A673 (cell line): ENCODE data around the gene TFG. TPM values are rescaled to one million over a fixed set of nuclear protein-coding genes. Genes with fewer than 3 reads are reported as not detected.

Source experiments
- BruUV-seq: library from RNA; stranded (reverse); fragments of 400-500 nt; replicated peaks from 2 replicates; lab custom pipeline; 2021; lab: Mats Ljungman, UMichigan
- CTCF ChIA-PET: fragments of 300-600 bp; sonication (Branson Sonifier 250); formaldehyde crosslinking; loops from one replicate; lab custom pipeline; 2022; ENCODE audit warnings: antibody characterized with exemption; lab: Charles Lee
- POLR2A ChIA-PET: fragments of 300-600 bp; sonication (Branson Sonifier 250); formaldehyde crosslinking; loops from one replicate; lab custom pipeline; 2022; ENCODE audit warnings: antibody characterized with exemption; ENCODE audit not compliant: low non-redundant PET; lab: Charles Lee
- DNase-seq: peaks from one replicate; pipeline ENCODE4 v3.0.0-alpha.2; 2015; ENCODE audit warnings: low spot score
- H3K27ac ChIP-seq: fragments of 200-600 bp; sonication (generic); 2 replicates; pipeline ENCODE4 v1.5.1; 2016; ENCODE audit warnings: mixed run types, low read depth, mild to moderate bottlenecking, mixed read lengths, antibody characterized with exemption, low read length; ENCODE audit not compliant: poor library complexity, severe bottlenecking
- H3K27me3 ChIP-seq: fragments of 200-600 bp; sonication (generic); replicated peaks from 2 replicates; pipeline ENCODE4 v1.6.1; 2017; ENCODE audit warnings: mixed run types, low read depth, mild to moderate bottlenecking, mixed read lengths, antibody characterized with exemption, low read length; ENCODE audit not compliant: insufficient read depth, poor library complexity
- H3K36me3 ChIP-seq: fragments of 200-600 bp; sonication (generic); 2 replicates; pipeline ENCODE4 v1.6.1; 2016; ENCODE audit warnings: mixed run types, mild to moderate bottlenecking, mixed read lengths, antibody characterized with exemption, low read length; ENCODE audit not compliant: insufficient read depth, poor library complexity, severe bottlenecking
- H3K4me1 ChIP-seq: fragments of 200-600 bp; sonication (generic); 2 replicates; pipeline ENCODE4 v1.6.1; 2017; ENCODE audit warnings: mixed run types, mild to moderate bottlenecking, mixed read lengths, antibody characterized with exemption, low read length; ENCODE audit not compliant: insufficient read depth, poor library complexity, severe bottlenecking
- H3K4me3 ChIP-seq: fragments of 200-600 bp; sonication (generic); 2 replicates; pipeline ENCODE4 v1.5.1; 2016; ENCODE audit warnings: low read depth, mixed run types, mild to moderate bottlenecking, mixed read lengths, low read length; ENCODE audit not compliant: poor library complexity, severe bottlenecking
- H3K9me3 ChIP-seq: fragments of 200-600 bp; sonication (generic); 2 replicates; pipeline ENCODE4 v1.6.1; 2016; ENCODE audit warnings: mixed run types, low read depth, mild to moderate bottlenecking, mixed read lengths, antibody characterized with exemption, low read length; ENCODE audit not compliant: poor library complexity, severe bottlenecking
- EZH2 ChIP-seq: fragments of 200-600 bp; sonication (generic); IDR thresholded peaks from 2 replicates; pipeline ENCODE4 v1.6.1; 2017; ENCODE audit warnings: borderline replicate concordance, low read depth, mild to moderate bottlenecking, mixed read lengths, antibody characterized with exemption, low read length; ENCODE audit not compliant: poor library complexity, severe bottlenecking
- intact Hi-C: fragments of 100-400 bp; cut with micrococcal nuclease; formaldehyde crosslinking; loops from one replicate; pipeline ENCODE4 v1.10.0; 2022; ENCODE audit not compliant: unreplicated experiment
- total RNA-seq: library from RNA; stranded (reverse); gene quantifications from 2 replicates; pipeline ENCODE4 v1.2.3, GENCODE V29; 2021
- TF ChIP-seq, protein P1 (sequence below): fragments of 300-800, 200-600 bp; sonication (generic); conservative IDR thresholded peaks from 2 replicates; pipeline ENCODE4 v1.5.1; 2017; ENCODE audit warnings: low read depth, mild to moderate bottlenecking, antibody characterized with exemption, low read length, moderate library complexity, mixed read lengths

Gene TFG
- total RNA-seq, 1 experiment from 2014 or later: 157 TPM

DNA sequence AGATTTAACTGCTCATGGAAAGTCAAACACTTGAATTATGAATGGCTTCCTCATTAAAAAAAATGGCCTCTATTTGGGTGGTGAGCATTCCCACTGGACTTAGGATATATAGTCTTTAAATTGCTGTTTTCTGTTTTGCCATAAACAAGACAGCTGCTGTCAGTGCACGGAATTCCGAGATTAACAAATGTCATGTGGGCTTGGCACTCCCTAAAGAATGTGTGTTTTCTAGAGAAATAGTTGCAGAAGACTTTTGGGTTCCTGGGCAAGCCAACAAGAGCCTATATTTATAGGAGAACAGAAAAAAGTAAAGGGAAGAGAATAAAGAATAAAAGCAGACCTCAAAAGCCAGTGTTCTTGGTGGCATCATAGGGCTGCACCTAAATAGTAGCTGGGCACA is 13.6 kb upstream of the TFG start:
- no peak overlapping the region for H3K27ac ChIP-seq
- no TSS peak for BruUV-seq
- intact Hi-C loops: no loop called here
- ChIA-PET CTCF (no interaction called here), POLR2A (no interaction called here)
- TF ChIP-seq, protein P1, sequence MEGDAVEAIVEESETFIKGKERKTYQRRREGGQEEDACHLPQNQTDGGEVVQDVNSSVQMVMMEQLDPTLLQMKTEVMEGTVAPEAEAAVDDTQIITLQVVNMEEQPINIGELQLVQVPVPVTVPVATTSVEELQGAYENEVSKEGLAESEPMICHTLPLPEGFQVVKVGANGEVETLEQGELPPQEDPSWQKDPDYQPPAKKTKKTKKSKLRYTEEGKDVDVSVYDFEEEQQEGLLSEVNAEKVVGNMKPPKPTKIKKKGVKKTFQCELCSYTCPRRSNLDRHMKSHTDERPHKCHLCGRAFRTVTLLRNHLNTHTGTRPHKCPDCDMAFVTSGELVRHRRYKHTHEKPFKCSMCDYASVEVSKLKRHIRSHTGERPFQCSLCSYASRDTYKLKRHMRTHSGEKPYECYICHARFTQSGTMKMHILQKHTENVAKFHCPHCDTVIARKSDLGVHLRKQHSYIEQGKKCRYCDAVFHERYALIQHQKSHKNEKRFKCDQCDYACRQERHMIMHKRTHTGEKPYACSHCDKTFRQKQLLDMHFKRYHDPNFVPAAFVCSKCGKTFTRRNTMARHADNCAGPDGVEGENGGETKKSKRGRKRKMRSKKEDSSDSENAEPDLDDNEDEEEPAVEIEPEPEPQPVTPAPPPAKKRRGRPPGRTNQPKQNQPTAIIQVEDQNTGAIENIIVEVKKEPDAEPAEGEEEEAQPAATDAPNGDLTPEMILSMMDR: no peak
- no peak for TF ChIP-seq EZH2
- H3K27me3 ChIP-seq: no peaks in the 10 kb centered on the region
- no peaks in the 10 kb centered on the region for H3K9me3 ChIP-seq
- H3K36me3 ChIP-seq: no peaks in the 10 kb centered on the region
- no peaks in the 10 kb centered on the region for H3K4me1 ChIP-seq
- H3K4me3 ChIP-seq: no peak overlapping the region
- DNase-seq: no peak

DNA sequence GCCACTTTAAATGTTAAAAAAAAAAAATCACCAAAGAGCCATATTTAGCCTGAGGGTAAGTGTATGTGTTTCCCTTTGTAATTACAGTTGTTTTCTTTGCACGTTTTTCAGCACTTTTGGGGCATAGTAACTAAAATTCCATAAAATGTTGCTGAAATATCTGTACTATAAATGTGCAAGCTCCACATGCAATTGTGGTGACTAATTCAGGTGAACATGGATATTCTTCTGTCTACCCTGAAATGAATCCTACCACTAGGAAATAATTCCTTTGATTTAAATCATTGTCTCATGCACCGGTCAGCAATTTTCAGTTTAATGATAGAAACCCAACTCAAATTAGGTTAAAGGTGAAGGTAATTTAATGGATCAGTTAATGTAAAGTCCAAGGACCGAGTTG is 13.1 kb upstream of the TFG start:
- Histone ChIP-seq H3K27me3 (no peaks in the 10 kb centered on the region), H3K4me1 (no peaks in the 10 kb centered on the region), H3K27ac (no peak overlapping the region), H3K36me3 (no peaks in the 10 kb centered on the region), H3K9me3 (no peaks in the 10 kb centered on the region), H3K4me3 (no peak overlapping the region)
- no peak for TF ChIP-seq EZH2
- TF ChIP-seq, protein P1: no peak
- CTCF ChIA-PET: no interaction called here
- BruUV-seq: no TSS peak
- POLR2A ChIA-PET: no interaction called here
- intact Hi-C loops: no loop called here
- DNase-seq: no peak

DNA sequence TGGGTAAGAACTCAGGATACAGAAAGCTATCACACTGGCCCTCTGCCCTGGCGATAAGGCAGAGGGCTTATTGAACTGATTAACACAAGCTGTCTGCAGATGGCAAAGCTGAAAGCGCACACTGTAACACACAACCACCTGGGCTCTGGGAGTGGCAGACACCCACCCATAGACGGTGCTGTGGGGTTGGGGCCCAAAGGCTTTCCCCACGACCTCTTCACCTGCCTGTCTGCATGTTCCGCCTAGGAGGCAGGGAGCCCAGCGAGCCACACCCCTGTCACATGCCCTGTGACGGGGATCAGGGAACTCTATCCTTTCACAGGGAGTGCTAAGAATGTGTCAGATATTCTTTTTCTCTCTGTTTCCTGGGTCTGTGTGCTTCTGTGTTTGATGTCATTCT is 12.1 kb upstream of the TFG start:
- no TSS peak for BruUV-seq
- CTCF ChIA-PET: no interaction called here
- Histone ChIP-seq H3K27ac (no peak overlapping the region), H3K27me3 (no peaks in the 10 kb centered on the region), H3K36me3 (no peaks in the 10 kb centered on the region), H3K9me3 (no peaks in the 10 kb centered on the region), H3K4me1 (no peaks in the 10 kb centered on the region), H3K4me3 (no peak overlapping the region)
- intact Hi-C loops: no loop called here
- TF ChIP-seq EZH2: no peak
- POLR2A ChIA-PET: no interaction called here
- no peak for DNase-seq

DNA sequence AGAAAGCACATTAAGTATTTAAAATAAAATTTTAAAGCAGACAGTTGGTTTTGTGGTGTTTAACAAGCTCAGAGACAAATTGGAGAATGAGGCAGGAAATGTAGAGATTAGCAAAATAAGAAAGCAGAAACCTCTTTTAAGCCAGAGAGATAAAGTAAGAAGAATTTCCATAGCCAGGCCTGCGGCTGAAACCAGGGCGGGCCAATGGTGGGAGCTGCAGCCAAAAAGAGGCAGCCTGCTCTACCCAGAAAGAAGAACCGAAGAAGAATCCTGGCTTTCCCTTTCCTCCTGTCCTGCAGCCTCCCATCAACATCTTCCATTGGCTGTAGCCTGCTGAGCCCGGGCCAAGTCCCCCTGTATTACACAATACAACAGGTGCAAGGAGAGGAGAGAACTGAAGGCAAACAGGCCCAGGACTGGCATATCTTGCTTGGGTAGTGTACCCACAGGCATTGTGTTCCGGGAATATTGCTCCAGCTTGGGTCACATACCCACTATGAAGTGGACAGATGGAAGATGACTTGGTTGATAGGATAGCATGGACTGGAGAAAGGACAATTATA is 11.5 kb upstream of the TFG start:
- BruUV-seq: no TSS peak
- H3K36me3 ChIP-seq: no peaks in the 10 kb centered on the region
- ChIA-PET POLR2A (no interaction called here), CTCF (no interaction called here)
- no peak overlapping the region for H3K27ac ChIP-seq
- TF ChIP-seq, protein P1: no peak
- no peak for TF ChIP-seq EZH2
- DNase-seq: no peak
- no peaks in the 10 kb centered on the region for H3K9me3 ChIP-seq
- H3K4me3 ChIP-seq: no peak overlapping the region
- H3K27me3 ChIP-seq: no peaks in the 10 kb centered on the region
- no peaks in the 10 kb centered on the region for H3K4me1 ChIP-seq
- intact Hi-C loops: no loop called here
